ENCODE measurements around the gene LRRC10B.

Gene LRRC10B

GRCh38 chr11:61533039-61533375 lies 24.5 kb downstream of the LRRC10B start:
- no peak for DNase-seq

DNA sequence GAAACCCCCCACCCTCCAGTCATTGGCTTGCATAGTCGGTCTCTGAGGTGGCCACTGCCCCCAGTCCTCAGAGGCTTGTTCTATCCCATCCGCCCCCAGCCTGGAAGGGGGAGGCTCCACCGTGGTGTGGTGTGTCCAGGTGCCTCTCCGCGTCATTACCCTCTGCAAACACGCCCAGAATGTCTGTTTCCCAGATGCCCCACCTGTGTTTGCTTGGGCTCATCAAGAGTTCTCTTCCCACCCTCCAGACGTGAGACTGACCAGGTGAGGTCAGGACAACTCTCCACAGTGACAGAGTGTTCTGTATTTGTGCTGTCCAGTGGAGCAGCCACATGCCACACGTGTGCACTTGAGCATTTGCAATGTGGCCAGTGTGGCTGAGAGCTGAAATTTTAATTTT lies 24.9 kb downstream of the LRRC10B start:
- peak; percentile 73 for DNase-seq

- no peak for DNase-seq
These were observed 25.7 kb downstream of the LRRC10B start for GRCh38 chr11:61534025-61534932.

GRCh38 chr11:61534933-61535839 lies 26.6 kb downstream of the LRRC10B start:
- no peak for DNase-seq

DNA sequence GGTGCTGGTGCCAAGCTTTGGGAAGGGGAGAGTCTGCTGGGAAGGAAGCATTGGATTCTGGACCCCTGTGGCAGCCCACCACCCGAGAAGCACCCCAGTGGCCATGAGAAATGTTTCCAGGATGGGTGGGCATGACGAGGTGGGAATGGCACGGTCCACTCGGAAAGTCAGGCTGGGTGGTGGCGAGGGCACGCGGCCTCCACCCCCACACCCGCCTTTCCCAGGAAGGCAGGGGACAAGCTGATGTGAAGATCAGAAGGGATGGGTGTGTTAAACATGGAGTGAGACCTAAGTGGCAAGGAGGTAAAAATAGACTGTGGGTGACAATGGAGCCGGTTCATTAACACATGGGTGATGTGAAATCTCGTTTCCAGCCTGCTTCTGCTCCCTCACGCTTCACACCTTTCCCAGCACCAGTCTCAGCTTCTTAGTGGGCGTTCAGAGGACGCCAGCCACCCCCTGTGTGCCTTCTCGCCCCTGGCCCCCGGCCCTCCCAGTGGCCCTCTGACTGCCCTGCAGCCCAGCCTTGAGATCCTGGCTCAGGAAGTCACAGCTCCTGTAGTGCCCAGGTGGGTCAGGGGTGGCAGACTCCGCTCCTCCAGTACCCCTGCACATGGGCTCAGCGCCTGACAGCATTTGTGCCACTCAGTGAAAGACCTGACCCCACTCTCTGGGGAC lies 27.6 kb downstream of the LRRC10B start:
- DNase-seq = no peak

- no peak for DNase-seq
These were observed 28.2 kb downstream of the LRRC10B start for GRCh38 chr11:61536676-61537270.

GRCh38 chr11:61537326-61537725 lies 28.8 kb downstream of the LRRC10B start:
- no peak for DNase-seq

DNA sequence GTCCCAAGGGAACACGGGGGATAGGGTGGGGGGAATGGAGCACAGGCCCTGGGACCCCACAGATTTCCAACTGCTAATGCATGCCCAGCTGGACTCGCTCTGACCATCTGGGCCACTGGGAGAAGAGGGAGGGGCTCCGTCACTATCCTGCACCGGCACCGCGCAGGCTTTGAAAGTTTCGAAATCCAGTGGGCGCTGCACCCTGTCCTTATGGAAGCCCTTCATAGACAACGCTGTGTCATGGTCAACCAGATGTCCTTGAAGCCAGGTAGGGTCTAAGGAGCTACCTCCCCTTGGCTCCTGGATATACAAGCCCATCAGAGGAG lies 30.1 kb downstream of the LRRC10B start:
- DNase-seq = no peak

- no peak for DNase-seq
These were observed 30.5 kb downstream of the LRRC10B start for GRCh38 chr11:61539006-61539405.

DNA sequence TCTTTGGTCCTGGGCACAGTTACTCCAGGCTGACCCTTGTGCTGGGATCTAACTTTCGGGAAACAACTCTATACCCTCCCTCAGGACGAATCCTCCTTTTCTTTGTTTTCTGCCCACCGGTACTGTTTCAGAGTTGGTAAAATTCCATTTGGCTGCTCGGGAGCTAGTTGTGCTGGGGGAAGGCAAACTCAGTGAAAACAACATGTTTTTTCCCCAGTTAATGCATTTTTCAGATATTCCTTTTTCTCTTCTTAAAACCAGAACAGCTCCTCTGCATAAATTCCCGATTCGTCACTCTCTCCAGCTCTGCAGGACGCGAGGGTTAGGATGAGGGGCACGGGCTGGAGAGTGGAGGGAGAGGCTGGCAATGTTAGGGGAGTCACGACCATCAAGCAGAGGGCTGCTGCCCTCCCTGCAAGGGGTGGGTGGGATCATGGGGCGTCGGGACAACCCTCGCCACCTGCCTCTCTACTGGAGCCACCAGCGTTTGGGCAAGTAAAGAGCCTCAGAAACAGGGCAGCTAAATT lies 31.3 kb downstream of the LRRC10B start:
- DNase-seq = no peak

DNA sequence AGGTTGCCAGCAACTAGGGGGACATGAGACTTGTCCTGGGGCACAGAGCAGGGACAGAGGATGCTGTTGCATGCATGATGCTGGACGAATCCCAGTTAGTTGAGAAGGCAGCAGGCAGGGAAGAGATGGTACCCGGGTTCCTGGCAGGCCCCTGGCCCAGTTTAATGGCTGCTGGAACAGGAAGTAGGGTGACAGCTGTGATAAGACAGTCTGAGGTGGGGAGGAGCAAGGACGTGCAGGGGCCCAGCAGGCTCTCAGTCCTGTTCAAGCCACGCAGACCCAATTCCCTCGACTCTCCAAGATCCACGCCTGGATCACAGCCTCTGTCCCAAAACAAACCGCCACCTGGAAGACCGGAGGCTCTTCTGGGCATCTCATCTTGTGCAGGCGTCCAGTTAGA lies 32.0 kb downstream of the LRRC10B start:
- no peak for DNase-seq

DNA sequence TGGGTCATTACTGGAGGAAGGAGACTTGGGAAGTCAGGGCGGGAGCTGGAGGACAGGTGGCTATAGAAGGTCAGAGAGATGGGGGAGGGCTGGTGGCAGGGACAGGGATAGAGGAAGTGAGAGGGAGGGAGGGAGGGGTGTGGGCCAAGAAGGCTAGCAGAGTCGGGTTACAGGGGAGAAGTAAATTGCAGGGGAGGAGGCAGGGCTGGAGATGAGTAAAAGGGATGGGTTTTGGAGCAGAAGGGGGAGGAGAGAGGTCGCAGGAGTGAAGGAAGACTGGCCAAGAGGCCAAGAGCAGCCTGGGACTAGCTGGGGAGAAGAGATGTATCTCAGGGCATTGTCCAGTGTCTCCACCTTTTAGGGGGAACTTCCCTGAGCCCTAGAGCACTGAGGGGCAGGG lies 33.0 kb downstream of the LRRC10B start:
- DNase-seq = peak; percentile 75

GRCh38 chr11:61542024-61542461 lies 33.5 kb downstream of the LRRC10B start:
- DNase-seq = peak; percentile 59

DNA sequence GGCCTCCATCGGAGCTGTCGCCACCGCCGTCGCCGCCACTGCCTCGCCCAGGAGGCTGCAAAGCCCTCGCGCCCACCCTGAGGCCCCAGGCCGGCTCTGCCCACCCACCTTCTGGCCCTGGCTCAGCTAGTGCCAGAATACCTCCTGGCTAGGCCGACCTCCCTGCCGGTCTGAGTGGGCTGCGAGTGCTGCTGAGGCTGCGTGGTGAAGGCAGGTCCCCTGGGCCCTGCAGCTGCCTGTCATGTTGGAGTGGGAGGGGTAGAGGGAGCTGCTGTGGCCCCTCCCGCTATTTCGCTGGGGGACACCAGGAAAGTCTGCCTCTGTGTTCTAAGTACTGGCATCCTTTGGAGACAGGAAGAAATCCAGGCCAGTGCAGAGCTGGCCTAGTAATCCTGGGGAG lies 34.2 kb downstream of the LRRC10B start:
- DNase-seq = no peak

- DNase-seq = no peak
These were observed 35.2 kb downstream of the LRRC10B start for GRCh38 chr11:61543606-61544306.

DNA sequence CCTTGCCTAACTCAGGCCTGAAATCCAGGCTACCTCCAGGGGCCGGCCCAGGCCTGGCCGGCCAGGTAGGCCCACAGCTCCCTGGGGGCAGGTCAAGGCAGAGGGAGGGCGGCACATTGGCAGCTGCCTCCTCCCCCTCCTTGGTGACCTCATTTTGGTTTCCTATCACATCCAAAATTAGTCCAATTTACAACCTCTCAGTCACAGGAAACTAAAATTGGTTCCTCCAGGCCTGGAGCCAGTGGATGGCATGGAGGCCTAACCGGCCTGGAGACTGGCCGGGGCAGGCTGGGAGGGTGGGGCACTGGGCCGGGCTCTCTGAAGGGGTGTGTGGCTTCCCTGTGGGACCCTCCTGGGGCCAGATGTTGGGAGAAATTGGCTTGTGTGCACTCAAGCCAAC lies 35.9 kb downstream of the LRRC10B start:
- no peak for DNase-seq

- DNase-seq = no peak
These were observed 36.8 kb downstream of the LRRC10B start for GRCh38 chr11:61545341-61545740.

- DNase-seq = no peak
These were observed 37.4 kb downstream of the LRRC10B start for GRCh38 chr11:61545921-61546320.

- DNase-seq = no peak
These were observed 38.1 kb downstream of the LRRC10B start for GRCh38 chr11:61546663-61547062.

DNA sequence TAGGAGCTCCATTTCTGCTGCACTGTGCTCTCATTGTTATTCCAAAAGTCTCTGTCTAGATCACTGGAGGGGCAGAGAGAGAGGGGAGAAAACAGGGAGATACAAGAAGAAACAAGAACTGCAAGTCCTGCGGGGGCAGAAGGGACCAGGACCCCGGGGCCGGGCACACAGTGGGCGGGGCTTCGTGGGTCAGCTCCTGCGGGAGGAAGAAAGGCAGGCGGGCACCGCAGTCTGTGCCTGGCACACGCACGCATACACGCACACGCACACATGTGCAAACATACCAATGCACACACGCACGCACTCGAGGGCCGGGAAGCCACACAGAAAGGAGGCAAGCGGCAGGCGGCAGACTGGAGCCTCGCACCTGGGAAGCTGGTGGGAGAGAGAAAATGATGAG lies 38.7 kb downstream of the LRRC10B start:
- no peak for DNase-seq

- DNase-seq = no peak
These were observed 40.6 kb downstream of the LRRC10B start for GRCh38 chr11:61549177-61549576.

Data from NCI-H2029 treated with DMSO at 0.1 percent for 48 hours (cell line).